Testis (tissue), 2 donors: ENCODE measurements around the gene ALDH1A2.

Source experiments
- POLR2A ChIP-seq: fragments of 450-650 bp; IDR thresholded peaks from one replicate; pipeline ENCODE4 v1.6.1; 2017; ENCODE audit warnings: antibody characterized with exemption, mild to moderate bottlenecking, moderate library complexity
- TF ChIP-seq, protein P1 (sequence below), 3 experiments: fragments of 450-650 bp in 2 of 3; fragments of 200-600 bp in 1 of 3; sonication (generic) in 1 of 3; IDR thresholded peaks; one replicate each; pipeline ENCODE4 v1.5.1; 2016 to 2019; ENCODE audit warnings: antibody characterized with exemption in 3 of 3, mild to moderate bottlenecking in 2 of 3, moderate library complexity in 1 of 3

- TF ChIP-seq, protein P1, sequence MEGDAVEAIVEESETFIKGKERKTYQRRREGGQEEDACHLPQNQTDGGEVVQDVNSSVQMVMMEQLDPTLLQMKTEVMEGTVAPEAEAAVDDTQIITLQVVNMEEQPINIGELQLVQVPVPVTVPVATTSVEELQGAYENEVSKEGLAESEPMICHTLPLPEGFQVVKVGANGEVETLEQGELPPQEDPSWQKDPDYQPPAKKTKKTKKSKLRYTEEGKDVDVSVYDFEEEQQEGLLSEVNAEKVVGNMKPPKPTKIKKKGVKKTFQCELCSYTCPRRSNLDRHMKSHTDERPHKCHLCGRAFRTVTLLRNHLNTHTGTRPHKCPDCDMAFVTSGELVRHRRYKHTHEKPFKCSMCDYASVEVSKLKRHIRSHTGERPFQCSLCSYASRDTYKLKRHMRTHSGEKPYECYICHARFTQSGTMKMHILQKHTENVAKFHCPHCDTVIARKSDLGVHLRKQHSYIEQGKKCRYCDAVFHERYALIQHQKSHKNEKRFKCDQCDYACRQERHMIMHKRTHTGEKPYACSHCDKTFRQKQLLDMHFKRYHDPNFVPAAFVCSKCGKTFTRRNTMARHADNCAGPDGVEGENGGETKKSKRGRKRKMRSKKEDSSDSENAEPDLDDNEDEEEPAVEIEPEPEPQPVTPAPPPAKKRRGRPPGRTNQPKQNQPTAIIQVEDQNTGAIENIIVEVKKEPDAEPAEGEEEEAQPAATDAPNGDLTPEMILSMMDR (IDR thresholded peaks at IDR 0.05), result no peak
- no peak for TF ChIP-seq POLR2A
Observed at GRCh38 chr15:58042006-58042405, 23.5 kb downstream of the ALDH1A2 start.
